HEK293T (cell line): ENCODE data around the gene CD80.

Source experiments
- ARNT ChIP-seq: fragments of 450-650 bp; IDR thresholded peaks from 2 replicates; pipeline ENCODE4 v1.6.1; 2017; ENCODE audit warnings: mild to moderate bottlenecking
- BHLHE40 ChIP-seq: fragments of 450-650 bp; IDR thresholded peaks from 2 replicates; pipeline ENCODE4 v1.6.1; 2016; ENCODE audit warnings: mild to moderate bottlenecking, moderate library complexity, borderline replicate concordance
- CTBP1 ChIP-seq: fragments of 450-650 bp; IDR thresholded peaks from 2 replicates; pipeline ENCODE4 v1.6.1; 2016; ENCODE audit warnings: borderline replicate concordance
- ELF4 ChIP-seq: fragments of 450-650 bp; IDR thresholded peaks from 2 replicates; pipeline ENCODE4 v1.6.1; 2017; ENCODE audit warnings: antibody characterized with exemption
- FOXA1 ChIP-seq: fragments of 450-650 bp; IDR thresholded peaks from 2 replicates; pipeline ENCODE4 v1.6.1; 2016; ENCODE audit warnings: mild to moderate bottlenecking
- FOXK2 ChIP-seq: fragments of 450-650 bp; IDR thresholded peaks from 2 replicates; pipeline ENCODE4 v1.6.1; 2016; ENCODE audit warnings: mild to moderate bottlenecking
- FOXM1 ChIP-seq: fragments of 450-650 bp; IDR thresholded peaks from 2 replicates; pipeline ENCODE4 v1.6.1; 2017; ENCODE audit warnings: mild to moderate bottlenecking, borderline replicate concordance
- LEF1 ChIP-seq: fragments of 450-650 bp; IDR thresholded peaks from 2 replicates; pipeline ENCODE4 v1.6.1; 2017; ENCODE audit warnings: mild to moderate bottlenecking, borderline replicate concordance
- NFRKB ChIP-seq: fragments of 450-650 bp; IDR thresholded peaks from 2 replicates; pipeline ENCODE4 v1.6.1; 2016; ENCODE audit warnings: mild to moderate bottlenecking, moderate library complexity
- PKNOX1 ChIP-seq: fragments of 450-650 bp; IDR thresholded peaks from 2 replicates; pipeline ENCODE4 v1.6.1; 2016
- SP1 ChIP-seq: fragments of 450-650 bp; IDR thresholded peaks from 2 replicates; pipeline ENCODE4 v1.6.1; 2017

DNA sequence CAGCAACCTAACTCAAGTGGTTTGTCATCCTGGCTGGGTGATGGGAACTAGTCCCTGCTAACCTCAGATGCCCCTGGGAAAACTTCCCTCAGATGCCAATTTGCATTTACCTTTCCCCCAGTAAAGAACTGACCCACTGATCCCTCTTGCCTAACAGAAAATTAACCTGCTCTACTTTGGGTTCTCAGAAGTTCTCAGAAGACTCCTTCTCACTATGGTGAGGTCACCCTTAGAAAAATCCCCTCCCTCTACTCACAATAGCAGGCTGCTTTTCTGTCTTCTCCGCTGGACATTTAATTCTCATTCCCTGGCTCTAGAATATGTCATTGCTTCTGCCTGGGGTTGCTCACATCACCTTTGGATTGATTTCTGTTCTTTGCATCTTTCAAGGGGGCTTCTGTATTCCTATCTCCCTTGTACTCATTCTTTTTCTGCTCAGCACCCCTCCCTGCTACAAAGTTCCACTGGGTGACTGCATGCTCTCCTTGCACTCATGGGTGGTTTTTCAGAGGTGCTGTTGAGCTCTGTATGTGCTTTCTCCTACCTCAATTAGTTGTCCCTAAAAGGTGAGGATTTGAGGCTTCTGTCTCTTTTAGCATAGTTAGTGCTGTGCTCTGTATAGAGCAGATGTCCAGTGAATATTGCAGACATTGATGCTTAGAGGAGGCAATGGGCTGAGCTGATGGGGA is 39.1 kb upstream of the CD80 start:
- TF ChIP-seq BHLHE40 (no peak), FOXM1 (no peak), SP1 (no peak), ELF4 (no peak), NFRKB (no peak), PKNOX1 (no peak), ARNT (no peak), FOXA1 (no peak), LEF1 (no peak), FOXK2 (no peak), CTBP1 (no peak)
